ENCODE results near the gene POU2F1. TPM values are rescaled to one million over a fixed set of nuclear protein-coding genes. Genes with fewer than 3 reads are reported as not detected.
"Not testable (repeated sequence)": the region's sequence is repeated elsewhere in the genome, so short reads cannot be mapped to it uniquely, and the experiment has no call there.

The POU2F1 gene
- total RNA-seq, 4 donors from 2014 or later, result 8.4 to 32.1 (median 17.5) TPM

DNA sequence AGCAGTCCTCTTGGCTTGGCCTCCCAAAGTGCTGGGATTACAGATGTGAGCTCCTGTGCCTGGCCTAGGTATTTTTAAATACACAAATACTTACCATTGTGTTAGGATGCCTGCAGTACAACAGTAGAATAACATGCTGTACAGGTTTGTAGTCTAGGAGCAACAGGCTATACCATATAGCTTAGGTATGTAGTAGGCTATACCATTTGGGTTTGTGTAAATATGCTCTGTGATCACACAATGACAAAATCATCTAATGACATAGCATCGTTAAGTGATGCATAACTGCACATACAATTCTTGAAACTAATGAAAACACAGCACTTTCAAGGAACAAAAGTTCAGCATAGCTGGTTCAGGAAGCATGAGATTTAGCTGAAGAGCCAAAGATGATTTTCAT lies 12.7 kb downstream of the POU2F1 start:
- H3K4me1 ChIP-seq, result peaks cover 20% of the 10 kb centered on the region
- H3K9me3 ChIP-seq, result no peaks in the 10 kb centered on the region
- TF ChIP-seq EP300 (IDR thresholded peaks at IDR 0.05) (no peak), POLR2AphosphoS5 (IDR thresholded peaks at IDR 0.05) (no peak), CTCF (IDR thresholded peaks at IDR 0.05) (no peak), POLR2A (IDR thresholded peaks at IDR 0.05) (no peak)
- no peak overlapping the region for H3K4me3 ChIP-seq
- H3K27me3 ChIP-seq, result no peaks in the 10 kb centered on the region
- 79% methylated on average over 1 of the region's 1 CpG for WGBS
- no peak for DNase-seq (ENCODE audit: low spot score in 2 of 2)
- H3K27ac ChIP-seq, result no peak overlapping the region
- H3K36me3 ChIP-seq, result no peaks in the 10 kb centered on the region

- H3K4me3 ChIP-seq, result no peak overlapping the region
- no peaks in the 10 kb centered on the region for H3K27me3 ChIP-seq
- H3K27ac ChIP-seq, result no peak overlapping the region
- no peaks in the 10 kb centered on the region for H3K36me3 ChIP-seq
- DNase-seq (ENCODE audit: low spot score in 2 of 2), result no peak
- H3K9me3 ChIP-seq, result no peaks in the 10 kb centered on the region
- TF ChIP-seq CTCF (IDR thresholded peaks at IDR 0.05) (no peak), EP300 (IDR thresholded peaks at IDR 0.05) (no peak), POLR2AphosphoS5 (IDR thresholded peaks at IDR 0.05) (no peak), POLR2A (IDR thresholded peaks at IDR 0.05) (no peak)
- H3K4me1 ChIP-seq, result peaks cover 14% of the 10 kb centered on the region
- 89% methylated on average over 3 of the region's 3 CpGs for WGBS
These were observed 16.3 kb downstream of the POU2F1 start for GRCh38 chr1:167237000-167237399.

GRCh38 chr1:167238713-167239112 lies 18.0 kb downstream of the POU2F1 start:
- H3K27ac ChIP-seq, result no peak overlapping the region
- peaks cover 9% of the 10 kb centered on the region for H3K4me1 ChIP-seq
- TF ChIP-seq EP300 (IDR thresholded peaks at IDR 0.05) (no peak), CTCF (IDR thresholded peaks at IDR 0.05) (no peak), POLR2A (IDR thresholded peaks at IDR 0.05) (no peak), POLR2AphosphoS5 (IDR thresholded peaks at IDR 0.05) (no peak)
- no peaks in the 10 kb centered on the region for H3K36me3 ChIP-seq
- no peaks in the 10 kb centered on the region for H3K9me3 ChIP-seq
- H3K4me3 ChIP-seq, result no peak overlapping the region
- H3K27me3 ChIP-seq, result no peaks in the 10 kb centered on the region
- DNase-seq (ENCODE audit: low spot score in 2 of 2), result no peak

DNA sequence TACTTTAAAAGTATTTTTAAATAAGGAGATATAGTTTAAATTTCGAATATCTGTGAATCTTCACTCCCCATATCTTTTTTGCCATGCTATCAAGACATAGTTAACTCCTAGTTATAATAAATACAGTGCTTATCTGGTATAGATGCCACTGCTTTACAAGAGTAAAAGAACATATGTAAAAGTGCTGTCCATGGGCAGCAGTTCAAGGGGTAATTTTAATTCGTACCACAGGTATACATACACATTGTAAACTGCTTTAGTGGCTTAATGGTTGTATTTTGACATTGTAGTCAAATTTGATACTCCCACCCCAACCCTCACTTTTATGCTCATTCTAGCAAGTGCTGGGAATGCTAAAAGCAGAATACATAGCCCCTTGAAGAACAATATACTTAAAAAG lies 18.6 kb downstream of the POU2F1 start:
- H3K36me3 ChIP-seq, result no peaks in the 10 kb centered on the region
- no peaks in the 10 kb centered on the region for H3K9me3 ChIP-seq
- peaks cover 8% of the 10 kb centered on the region for H3K4me1 ChIP-seq
- WGBS, result 97% methylated on average over 2 of the region's 2 CpGs
- H3K27me3 ChIP-seq, result no peaks in the 10 kb centered on the region
- H3K4me3 ChIP-seq, result no peak overlapping the region
- DNase-seq (ENCODE audit: low spot score in 2 of 2), result no peak
- no peak overlapping the region for H3K27ac ChIP-seq
- TF ChIP-seq CTCF (IDR thresholded peaks at IDR 0.05), result no peak
- no peak for TF ChIP-seq POLR2A (IDR thresholded peaks at IDR 0.05)
- no peak for TF ChIP-seq EP300 (IDR thresholded peaks at IDR 0.05)
- TF ChIP-seq POLR2AphosphoS5 (IDR thresholded peaks at IDR 0.05), result no peak

DNA sequence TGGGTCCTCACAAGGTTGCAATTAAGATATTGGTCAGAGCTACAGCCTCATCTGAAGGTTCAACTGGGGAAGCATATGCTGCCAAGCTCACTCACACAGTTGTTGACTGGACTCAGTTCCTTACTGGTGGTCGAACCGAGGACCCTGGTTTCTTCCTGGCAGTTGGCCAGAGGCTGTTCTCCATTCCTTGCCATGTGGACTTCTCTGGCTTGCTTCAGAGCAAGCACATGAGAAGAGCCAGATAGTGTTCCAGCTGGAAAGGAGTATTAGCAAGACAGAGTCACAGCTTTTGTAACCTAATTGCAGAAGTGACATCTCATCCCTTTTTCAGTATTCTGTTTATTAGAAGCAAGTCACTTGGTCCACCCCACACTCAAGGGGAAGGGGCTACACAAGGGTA lies 23.6 kb downstream of the POU2F1 start:
- Histone ChIP-seq H3K27me3 (no peaks in the 10 kb centered on the region), H3K4me1 (no peaks in the 10 kb centered on the region), H3K27ac (no peak overlapping the region), H3K4me3 (no peak overlapping the region), H3K9me3 (no peaks in the 10 kb centered on the region), H3K36me3 (no peaks in the 10 kb centered on the region)
- 78% methylated on average over 2 of the region's 2 CpGs for WGBS
- no peak for DNase-seq (ENCODE audit: low spot score in 2 of 2)
- TF ChIP-seq POLR2A (IDR thresholded peaks at IDR 0.05) (no peak), EP300 (IDR thresholded peaks at IDR 0.05) (no peak)

DNA sequence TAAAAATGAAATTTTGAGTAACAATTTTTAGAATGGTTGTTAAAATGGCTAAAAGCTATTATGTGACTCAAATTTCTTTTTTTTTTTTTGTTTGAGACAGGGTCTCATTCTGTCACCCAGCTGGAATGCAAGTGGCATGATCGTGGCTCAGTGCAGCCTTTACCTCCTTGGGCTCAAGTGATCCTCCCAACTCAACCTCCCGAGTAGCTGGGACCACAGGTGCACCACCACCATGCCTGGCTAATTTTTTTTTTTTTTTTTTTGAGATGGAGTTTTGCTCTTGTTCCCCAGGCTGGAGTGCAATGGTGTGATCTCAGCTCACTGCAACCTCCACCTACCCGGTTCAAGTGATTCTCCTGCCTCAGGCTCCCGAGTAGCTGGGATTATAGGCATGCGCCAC lies 24.5 kb downstream of the POU2F1 start:
- not testable (repeated sequence) for DNase-seq (ENCODE audit: low spot score in 2 of 2); H3K36me3 ChIP-seq; H3K4me1 ChIP-seq; H3K27ac ChIP-seq; H3K9me3 ChIP-seq; H3K4me3 ChIP-seq; H3K27me3 ChIP-seq
- 93% methylated on average over 5 of the region's 5 CpGs for WGBS

All from suprapubic skin (tissue), 4 donors.